Kidney epithelial cell (primary cell): ENCODE results near the gene BZW2. TPM values are rescaled to one million over a fixed set of nuclear protein-coding genes. Genes with fewer than 3 reads are reported as not detected.
"Not testable (repeated sequence)": the region's sequence is repeated elsewhere in the genome, so short reads cannot be mapped to it uniquely, and the experiment has no call there.

ENCODE experiments used
- DNase-seq: peaks from one replicate; pipeline ENCODE4 v3.0.0-alpha.2; 2010; ENCODE audit warnings: low read depth
- H3K27me3 ChIP-seq: 2 replicates; pipeline ENCODE4 v1.6.0; 2011; ENCODE audit warnings: low read length; ENCODE audit not compliant: control insufficient read depth, insufficient read depth
- H3K36me3 ChIP-seq: 2 replicates; pipeline ENCODE4 v1.5.1; 2011; ENCODE audit warnings: low read length; ENCODE audit not compliant: control insufficient read depth, insufficient read depth
- H3K4me3 ChIP-seq: 2 replicates; pipeline ENCODE4 v1.5.1; 2011; ENCODE audit warnings: low read depth, mild to moderate bottlenecking, control low read depth, low read length
- total RNA-seq: library from RNA; depleted of rRNA; stranded (reverse); fragments of >200 nt; gene quantifications from 2 replicates; pipeline ENCODE4 v1.2.3, GENCODE V29; 2015
- TF ChIP-seq, protein P1 (sequence below): IDR thresholded peaks from 2 replicates; pipeline ENCODE4 v1.5.1; 2011; ENCODE audit warnings: mild to moderate bottlenecking, moderate library complexity, low read length, control low read depth, inconsistent platforms; ENCODE audit not compliant: insufficient read depth, poor library complexity, severe bottlenecking

Gene BZW2
- total RNA-seq, 1 donor from 2014 or later = 62.2 TPM

DNA sequence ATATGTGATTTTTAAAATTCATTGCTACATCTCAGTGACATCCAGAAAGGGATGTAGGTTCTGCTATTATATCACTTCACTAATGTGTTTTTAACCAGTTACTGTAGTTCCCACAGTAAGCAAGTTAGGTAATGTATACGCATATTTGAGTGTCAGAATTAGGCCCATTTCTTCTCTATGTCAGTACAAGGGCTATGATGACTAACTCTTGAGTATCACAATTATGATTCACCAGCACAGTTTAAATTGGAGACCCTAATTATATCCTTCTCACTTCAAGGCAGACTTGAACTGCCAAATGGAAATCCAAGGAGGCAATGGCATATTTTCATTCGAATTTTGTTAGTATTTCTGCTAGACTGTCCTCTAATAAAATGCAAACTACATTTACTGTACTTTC, 23.6 kb downstream of the BZW2 start:
- no peak for DNase-seq
- no peaks in the 10 kb centered on the region for H3K27me3 ChIP-seq
- H3K4me3 ChIP-seq = no peak overlapping the region
- TF ChIP-seq, protein P1, sequence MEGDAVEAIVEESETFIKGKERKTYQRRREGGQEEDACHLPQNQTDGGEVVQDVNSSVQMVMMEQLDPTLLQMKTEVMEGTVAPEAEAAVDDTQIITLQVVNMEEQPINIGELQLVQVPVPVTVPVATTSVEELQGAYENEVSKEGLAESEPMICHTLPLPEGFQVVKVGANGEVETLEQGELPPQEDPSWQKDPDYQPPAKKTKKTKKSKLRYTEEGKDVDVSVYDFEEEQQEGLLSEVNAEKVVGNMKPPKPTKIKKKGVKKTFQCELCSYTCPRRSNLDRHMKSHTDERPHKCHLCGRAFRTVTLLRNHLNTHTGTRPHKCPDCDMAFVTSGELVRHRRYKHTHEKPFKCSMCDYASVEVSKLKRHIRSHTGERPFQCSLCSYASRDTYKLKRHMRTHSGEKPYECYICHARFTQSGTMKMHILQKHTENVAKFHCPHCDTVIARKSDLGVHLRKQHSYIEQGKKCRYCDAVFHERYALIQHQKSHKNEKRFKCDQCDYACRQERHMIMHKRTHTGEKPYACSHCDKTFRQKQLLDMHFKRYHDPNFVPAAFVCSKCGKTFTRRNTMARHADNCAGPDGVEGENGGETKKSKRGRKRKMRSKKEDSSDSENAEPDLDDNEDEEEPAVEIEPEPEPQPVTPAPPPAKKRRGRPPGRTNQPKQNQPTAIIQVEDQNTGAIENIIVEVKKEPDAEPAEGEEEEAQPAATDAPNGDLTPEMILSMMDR = no peak
- H3K36me3 ChIP-seq = no peaks in the 10 kb centered on the region

DNA sequence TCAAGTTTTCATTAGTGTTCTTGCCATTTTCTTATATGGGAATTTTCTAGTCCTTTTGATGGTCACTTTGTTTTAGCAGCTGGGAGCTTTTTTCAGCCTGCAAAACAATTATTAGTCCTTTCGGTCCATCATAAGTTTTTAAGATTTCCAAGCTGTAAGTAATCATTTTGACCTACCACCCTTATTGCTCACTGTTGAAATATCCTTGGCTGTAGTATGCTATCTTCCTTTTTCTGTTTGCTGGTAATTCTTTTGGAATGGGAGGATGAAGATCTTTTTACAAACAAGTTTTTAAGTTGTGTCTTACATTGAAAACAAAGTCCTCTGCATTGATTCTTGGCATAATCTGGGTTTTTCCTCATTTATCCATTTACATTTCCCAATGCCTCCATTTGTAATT, 24.0 kb downstream of the BZW2 start:
- Histone ChIP-seq H3K27me3 (no peaks in the 10 kb centered on the region), H3K36me3 (no peaks in the 10 kb centered on the region), H3K4me3 (no peak overlapping the region)
- TF ChIP-seq, protein P1 = no peak
- DNase-seq = no peak

GRCh38 chr7:16670731-16671344, 24.9 kb downstream of the BZW2 start:
- TF ChIP-seq, protein P1 = no peak
- Histone ChIP-seq H3K4me3 (no peak overlapping the region), H3K27me3 (no peaks in the 10 kb centered on the region), H3K36me3 (no peaks in the 10 kb centered on the region)
- DNase-seq = no peak

DNA sequence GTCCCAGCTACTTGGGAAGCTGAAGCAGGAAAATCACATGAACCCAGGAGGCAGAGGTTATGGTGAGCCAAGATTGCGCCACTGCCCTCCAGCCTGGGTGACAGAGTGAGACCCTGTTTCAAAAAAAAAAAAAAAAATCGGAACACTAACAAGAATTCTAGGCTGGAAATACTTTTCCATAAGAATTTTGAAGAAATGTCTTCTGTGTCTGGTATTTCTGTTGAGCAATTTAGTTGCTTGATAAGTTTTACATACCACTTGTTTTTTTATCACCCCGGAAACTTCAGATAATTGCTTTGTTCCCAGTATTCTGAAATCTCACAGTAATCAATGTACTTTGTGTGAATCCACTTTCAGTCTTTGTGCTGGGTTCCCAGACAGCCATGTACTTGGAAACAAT, 25.8 kb downstream of the BZW2 start:
- H3K36me3 ChIP-seq = no peaks in the 10 kb centered on the region
- H3K4me3 ChIP-seq = no peak overlapping the region
- no peaks in the 10 kb centered on the region for H3K27me3 ChIP-seq
- TF ChIP-seq, protein P1 = no peak
- no peak for DNase-seq

- DNase-seq = no peak
- TF ChIP-seq, protein P1 = no peak
- Histone ChIP-seq H3K27me3 (no peaks in the 10 kb centered on the region), H3K36me3 (no peaks in the 10 kb centered on the region), H3K4me3 (no peak overlapping the region)
These were observed 29.3 kb downstream of the BZW2 start for GRCh38 chr7:16675277-16675676.

DNA sequence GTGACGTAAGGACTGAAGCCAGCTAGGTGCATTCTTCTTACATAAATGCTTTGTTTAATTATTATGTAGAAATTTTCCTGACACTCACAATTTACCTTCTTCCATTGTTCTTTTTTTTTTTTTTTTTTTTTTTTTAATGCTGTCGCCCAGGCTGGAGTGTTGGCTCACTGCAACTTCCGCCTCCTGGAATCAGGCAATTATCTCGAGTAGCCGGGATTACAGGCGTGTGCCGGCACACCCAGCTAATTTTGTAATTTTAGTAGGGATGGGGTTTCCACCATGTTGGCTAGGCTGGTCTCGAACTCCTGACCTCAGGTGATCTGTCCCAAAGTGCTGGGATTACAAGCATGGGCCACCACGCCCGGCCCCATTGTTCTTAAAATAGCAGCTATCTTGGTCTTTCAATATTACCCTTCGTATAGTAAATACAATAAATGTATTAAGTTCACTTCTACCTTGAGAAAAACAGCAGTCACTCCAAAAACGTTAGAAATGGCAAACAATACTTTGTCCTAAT, 32.1 kb downstream of the BZW2 start:
- no peak for DNase-seq
- TF ChIP-seq, protein P1 = no peak
- no peaks in the 10 kb centered on the region for H3K27me3 ChIP-seq
- no peak overlapping the region for H3K4me3 ChIP-seq
- H3K36me3 ChIP-seq = no peaks in the 10 kb centered on the region

- not testable (repeated sequence) for H3K27me3 ChIP-seq, DNase-seq, H3K4me3 ChIP-seq, H3K36me3 ChIP-seq
These were observed 32.9 kb downstream of the BZW2 start for GRCh38 chr7:16678645-16679566.
